GM12872 (cell line): ENCODE measurements around the gene MYF6.

ENCODE experiments used
- TF ChIP-seq, protein P1 (sequence below): IDR thresholded peaks from 3 replicates; pipeline ENCODE4 v1.5.1; 2011; ENCODE audit warnings: low read depth, mild to moderate bottlenecking, low read length, moderate library complexity; ENCODE audit not compliant: insufficient read depth

Gene MYF6

DNA sequence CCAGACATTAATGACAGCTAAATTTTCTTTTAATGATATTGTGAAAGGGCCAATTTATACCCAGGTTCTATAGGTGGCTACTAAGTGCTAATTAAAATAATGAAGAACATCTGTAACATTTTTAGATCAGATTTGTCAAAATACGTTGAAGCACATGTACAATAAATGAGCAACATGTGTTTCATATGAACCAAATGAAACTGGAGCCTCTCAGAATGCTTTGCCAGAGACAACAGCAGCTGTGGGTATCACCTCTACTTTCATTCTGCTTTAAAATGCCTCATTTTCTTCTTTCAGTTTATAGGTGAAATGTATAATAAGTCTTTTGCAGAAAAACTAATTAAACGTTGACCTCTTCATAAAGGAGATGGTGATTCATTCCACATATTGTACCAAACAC lies 26.1 kb upstream of the MYF6 start:
- TF ChIP-seq, protein P1, sequence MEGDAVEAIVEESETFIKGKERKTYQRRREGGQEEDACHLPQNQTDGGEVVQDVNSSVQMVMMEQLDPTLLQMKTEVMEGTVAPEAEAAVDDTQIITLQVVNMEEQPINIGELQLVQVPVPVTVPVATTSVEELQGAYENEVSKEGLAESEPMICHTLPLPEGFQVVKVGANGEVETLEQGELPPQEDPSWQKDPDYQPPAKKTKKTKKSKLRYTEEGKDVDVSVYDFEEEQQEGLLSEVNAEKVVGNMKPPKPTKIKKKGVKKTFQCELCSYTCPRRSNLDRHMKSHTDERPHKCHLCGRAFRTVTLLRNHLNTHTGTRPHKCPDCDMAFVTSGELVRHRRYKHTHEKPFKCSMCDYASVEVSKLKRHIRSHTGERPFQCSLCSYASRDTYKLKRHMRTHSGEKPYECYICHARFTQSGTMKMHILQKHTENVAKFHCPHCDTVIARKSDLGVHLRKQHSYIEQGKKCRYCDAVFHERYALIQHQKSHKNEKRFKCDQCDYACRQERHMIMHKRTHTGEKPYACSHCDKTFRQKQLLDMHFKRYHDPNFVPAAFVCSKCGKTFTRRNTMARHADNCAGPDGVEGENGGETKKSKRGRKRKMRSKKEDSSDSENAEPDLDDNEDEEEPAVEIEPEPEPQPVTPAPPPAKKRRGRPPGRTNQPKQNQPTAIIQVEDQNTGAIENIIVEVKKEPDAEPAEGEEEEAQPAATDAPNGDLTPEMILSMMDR: no peak

GRCh38 chr12:80681786-80682185 lies 25.6 kb upstream of the MYF6 start:
- TF ChIP-seq, protein P1: no peak

DNA sequence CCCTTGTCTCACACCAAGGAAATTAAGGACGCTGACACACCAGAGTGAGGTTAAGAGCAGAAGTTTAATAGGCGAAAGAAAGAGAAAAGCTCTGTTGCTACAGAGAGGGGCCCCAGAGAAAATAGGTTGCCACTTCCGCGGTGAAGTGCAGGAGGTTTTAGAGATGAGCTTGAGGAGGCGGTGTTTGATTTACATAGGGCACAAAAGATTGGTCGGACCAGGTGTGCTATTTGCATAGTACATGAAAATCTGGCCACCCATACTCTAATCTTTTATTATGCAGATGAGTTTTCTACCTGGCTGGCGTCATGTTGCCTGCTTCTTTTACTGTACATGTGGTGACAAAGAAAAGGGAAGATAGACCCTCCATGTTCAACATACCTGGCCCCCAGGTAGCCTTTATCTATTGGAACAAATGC lies 23.3 kb upstream of the MYF6 start:
- TF ChIP-seq, protein P1: no peak

GRCh38 chr12:80690090-80690489 lies 17.3 kb upstream of the MYF6 start:
- TF ChIP-seq, protein P1: no peak

DNA sequence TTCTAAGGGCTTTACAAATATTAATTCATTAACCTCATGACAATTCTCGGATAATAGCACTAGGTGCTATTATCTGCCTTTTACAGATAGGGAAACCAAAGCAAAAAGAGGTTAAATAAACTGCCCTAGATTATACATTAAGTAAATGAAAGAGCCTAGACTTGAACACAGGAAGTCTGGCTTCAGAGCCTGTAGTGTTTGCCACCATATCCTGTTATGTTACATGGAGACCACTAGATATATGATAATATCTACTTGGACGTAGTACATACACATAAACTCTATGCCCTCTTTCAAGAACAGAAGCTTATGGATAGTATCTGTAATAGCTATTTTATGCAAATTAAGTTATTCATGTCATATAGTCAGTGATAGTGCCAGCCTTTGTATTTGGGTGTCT lies 16.9 kb upstream of the MYF6 start:
- TF ChIP-seq, protein P1: no peak

- TF ChIP-seq, protein P1: no peak
Measured at GRCh38 chr12:80692114-80692513, 15.3 kb upstream of the MYF6 start.

DNA sequence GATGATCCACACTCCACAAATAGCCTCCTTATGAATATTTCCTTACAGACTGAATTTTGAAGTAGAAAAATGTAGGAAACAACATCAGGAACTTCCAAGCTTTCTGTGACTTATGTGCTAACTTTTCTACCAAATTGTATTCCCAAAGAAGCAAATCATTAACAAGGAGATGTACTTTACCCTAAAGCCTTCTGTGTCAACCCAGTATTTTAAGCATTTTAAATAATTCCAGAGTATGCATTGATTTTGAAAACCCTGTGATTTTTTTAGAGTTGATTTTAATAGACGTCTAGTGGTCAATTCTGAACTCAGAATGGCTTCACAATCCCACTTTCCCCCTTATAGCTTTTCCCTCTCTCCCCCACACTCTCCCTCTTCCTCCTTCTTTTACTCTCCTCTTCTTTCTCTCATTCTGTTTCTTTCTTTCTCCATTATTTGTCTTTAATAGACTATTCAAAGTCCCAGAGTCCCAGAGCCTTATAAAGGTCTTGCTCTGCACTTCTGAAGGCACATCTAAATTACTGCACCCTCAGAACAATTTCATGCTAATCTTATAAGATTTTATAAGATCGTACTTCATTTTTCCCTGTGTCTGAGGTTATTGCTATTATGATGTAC lies 10.1 kb upstream of the MYF6 start:
- TF ChIP-seq, protein P1: no peak
